K562 (cell line): ENCODE results near the gene NFS1. TPM values are rescaled to one million over a fixed set of nuclear protein-coding genes. Genes with fewer than 3 reads are reported as not detected.

ENCODE experiments used
- ASH1L ChIP-seq: fragments of 450-650 bp; IDR thresholded peaks from 2 replicates; pipeline ENCODE4 v1.6.1; 2018; ENCODE audit warnings: borderline replicate concordance, mild to moderate bottlenecking, low read depth; ENCODE audit not compliant: partially characterized antibody
- ETS1 ChIP-seq: conservative IDR thresholded peaks from 2 replicates; pipeline ENCODE4 v1.6.1; 2011; ENCODE audit warnings: low read depth, mild to moderate bottlenecking, low read length; ENCODE audit not compliant: control insufficient read depth
- FIP1L1 ChIP-seq: fragments of 200-400 bp; formaldehyde crosslinking; IDR thresholded peaks from 2 replicates; pipeline ENCODE4 v1.6.1; 2018; ENCODE audit warnings: mild to moderate bottlenecking, low read depth, low read length; ENCODE audit not compliant: poor library complexity, severe bottlenecking
- NEUROD1 ChIP-seq: fragments of 150-350 bp; IDR thresholded peaks from 2 replicates; pipeline ENCODE4 v1.6.1; 2014; ENCODE audit warnings: borderline replicate concordance, low read length, low read depth; ENCODE audit not compliant: partially characterized antibody
- NR4A1 ChIP-seq, 2 experiments: fragments of 250-450 bp in 1 of 2; fragments of 450-650 bp in 1 of 2; sonication (Bioruptor Pico) in 1 of 2; IDR thresholded peaks; 2 replicates each; pipeline versions ENCODE4 v1.4.0 to v1.6.1; 2016 to 2020; ENCODE audit warnings: mild to moderate bottlenecking in 2 of 2, missing compliant biosample characterization in 1 of 2, missing genetic modification characterization in 1 of 2, moderate library complexity in 1 of 2
- PTTG1 ChIP-seq: fragments of 450-650 bp; IDR thresholded peaks from 2 replicates; pipeline ENCODE4 v1.6.1; 2016; ENCODE audit warnings: low read depth, mild to moderate bottlenecking, missing genetic modification characterization, missing compliant biosample characterization
- SETDB1 ChIP-seq: IDR thresholded peaks from one replicate; pipeline ENCODE4 v1.6.1; 2012; ENCODE audit warnings: low read length, control low read depth, inconsistent platforms
- SIN3A ChIP-seq, 2 experiments: fragments of 150-350 bp in 1 of 2; IDR thresholded peaks; 2 replicates each; pipeline ENCODE4 v1.6.1; 2011 to 2016; ENCODE audit warnings: borderline replicate concordance in 2 of 2, low read depth in 2 of 2, low read length in 2 of 2, mild to moderate bottlenecking in 2 of 2, moderate library complexity in 2 of 2; ENCODE audit not compliant: control insufficient read depth in 1 of 2
- SMAD1 ChIP-seq: fragments of 150-350 bp; IDR thresholded peaks from 2 replicates; pipeline ENCODE4 v1.6.1; 2014; ENCODE audit warnings: low read length, low read depth; ENCODE audit not compliant: partially characterized antibody
- ZBTB34 ChIP-seq: fragments of 250-450 bp; sonication (Bioruptor Pico); IDR thresholded peaks from 2 replicates; pipeline ENCODE4 v1.8.0; 2021; ENCODE audit warnings: mild to moderate bottlenecking, moderate library complexity
- ZFX ChIP-seq: sonication (generic); formaldehyde crosslinking; IDR thresholded peaks from 2 replicates; pipeline ENCODE4 v1.8.0; 2022; ENCODE audit warnings: mild to moderate bottlenecking, missing genetic modification reagents, moderate library complexity
- ZMIZ1 ChIP-seq, 2 experiments: fragments of 150-350 bp in 1 of 2; IDR thresholded peaks; 2 replicates each; pipeline ENCODE4 v1.6.1; 2012 to 2016; ENCODE audit warnings: low read depth in 2 of 2, low read length in 2 of 2, mild to moderate bottlenecking in 1 of 2, moderate library complexity in 1 of 2
- ZNF143 ChIP-seq: sonication (generic); formaldehyde crosslinking; IDR thresholded peaks from 2 replicates; pipeline ENCODE4 v1.9.0; 2022; ENCODE audit warnings: mild to moderate bottlenecking, missing genetic modification reagents
- ZNF184 ChIP-seq: sonication (generic); formaldehyde crosslinking; IDR thresholded peaks from 2 replicates; pipeline ENCODE4 v1.5.0; 2020; ENCODE audit warnings: missing genetic modification reagents
- ZNF212 ChIP-seq: fragments of 450-650 bp; formaldehyde crosslinking; IDR thresholded peaks from 2 replicates; pipeline ENCODE4 v1.4.0; 2020; ENCODE audit warnings: mild to moderate bottlenecking
- polyA plus RNA-seq, 8 experiments: library from polyadenylated mRNA; depleted of rRNA in 4 of 8; stranded (reverse) in 5 of 8; unstranded in 3 of 8; fragments of >200 nt; fragmentation: Nextera tagmentation in 2 of 8; fragmentation: Illumina TruSeq in 1 of 8; extraction: Ambion mirVana in 2 of 8; extraction: Trizol in 1 of 8; gene quantifications; 2 replicates each; pipeline versions ENCODE4 v1.2.1 to v1.2.3, GENCODE V29; 2011 to 2014; ENCODE audit warnings: inconsistent platforms in 1 of 8, missing spikeins in 1 of 8
- total RNA-seq, 7 experiments: library from RNA; depleted of rRNA in 6 of 7; stranded (reverse); fragments of >200 nt in 6 of 7; fragmentation: Illumina TruSeq in 2 of 7; extraction: Trizol in 2 of 7; gene quantifications; 2 replicates each; pipeline versions ENCODE4 v1.2.1 to v1.2.3, GENCODE V29; 2011 to 2021; ENCODE audit warnings: low replicate concordance in 1 of 7
- TF ChIP-seq, protein P1 (sequence below): fragments of 250-450 bp; sonication (Bioruptor Pico); IDR thresholded peaks from 2 replicates; pipeline ENCODE4 v1.8.0; 2021; ENCODE audit warnings: moderate library complexity, mild to moderate bottlenecking, inconsistent platforms
- TF ChIP-seq, protein P2 (sequence below): fragments of 250-450 bp; sonication (Bioruptor Pico); IDR thresholded peaks from 2 replicates; pipeline ENCODE4 v1.5.0; 2021
- TF ChIP-seq, protein P3 (sequence below): fragments of 250-450 bp; sonication (Bioruptor Pico); IDR thresholded peaks from 2 replicates; pipeline ENCODE4 v1.4.0; 2020

Gene NFS1
- total and polyA plus RNA-seq, 9 of the 15 experiments (the other 6 are each of a cell fraction or from before 2014, with no cell fraction given), result 11.5 to 84.8 (median 47.1) TPM

GRCh38 chr20:35664466-35665206 lies 34.5 kb downstream of the NFS1 start, which contains the start of the genes CPNE1 and RBM12 (continued):
- TF ChIP-seq PTTG1 (tag), result no peak
- TF ChIP-seq, protein P1, sequence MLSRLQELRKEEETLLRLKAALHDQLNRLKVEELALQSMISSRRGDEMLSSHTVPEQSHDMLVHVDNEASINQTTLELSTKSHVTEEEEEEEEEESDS (CRISPR knock-in tag), result no peak
- no peak for TF ChIP-seq ZNF212 (CRISPR knock-in tag)
- TF ChIP-seq ZMIZ1 (IDR thresholded peaks at IDR 0.05; ENCODE audit: low read depth in 2 of 2, low read length in 2 of 2), result no peak
- TF ChIP-seq ETS1, result no peak
- TF ChIP-seq ZBTB34 (CRISPR knock-in tag), result no peak
- TF ChIP-seq ZFX (CRISPR knock-in tag), result peak; percentile 100
- TF ChIP-seq, protein P2, sequence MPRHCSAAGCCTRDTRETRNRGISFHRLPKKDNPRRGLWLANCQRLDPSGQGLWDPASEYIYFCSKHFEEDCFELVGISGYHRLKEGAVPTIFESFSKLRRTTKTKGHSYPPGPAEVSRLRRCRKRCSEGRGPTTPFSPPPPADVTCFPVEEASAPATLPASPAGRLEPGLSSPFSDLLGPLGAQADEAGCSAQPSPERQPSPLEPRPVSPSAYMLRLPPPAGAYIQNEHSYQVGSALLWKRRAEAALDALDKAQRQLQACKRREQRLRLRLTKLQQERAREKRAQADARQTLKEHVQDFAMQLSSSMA (CRISPR knock-in tag), result no peak
- no peak for TF ChIP-seq FIP1L1
- peak; percentile 41 for TF ChIP-seq ASH1L
- TF ChIP-seq NR4A1 (CRISPR knock-in tag; IDR thresholded peaks at IDR 0.05), result 0 out of 2 replicates have a peak, but pooled peaks have one; percentile 54
- TF ChIP-seq NR4A1 (tag; IDR thresholded peaks at IDR 0.05), result no peak; the same call in 1 of the 2 replicates
- peak; percentile 64 for TF ChIP-seq SMAD1
- TF ChIP-seq ZNF184, result no peak
- TF ChIP-seq, protein P3, sequence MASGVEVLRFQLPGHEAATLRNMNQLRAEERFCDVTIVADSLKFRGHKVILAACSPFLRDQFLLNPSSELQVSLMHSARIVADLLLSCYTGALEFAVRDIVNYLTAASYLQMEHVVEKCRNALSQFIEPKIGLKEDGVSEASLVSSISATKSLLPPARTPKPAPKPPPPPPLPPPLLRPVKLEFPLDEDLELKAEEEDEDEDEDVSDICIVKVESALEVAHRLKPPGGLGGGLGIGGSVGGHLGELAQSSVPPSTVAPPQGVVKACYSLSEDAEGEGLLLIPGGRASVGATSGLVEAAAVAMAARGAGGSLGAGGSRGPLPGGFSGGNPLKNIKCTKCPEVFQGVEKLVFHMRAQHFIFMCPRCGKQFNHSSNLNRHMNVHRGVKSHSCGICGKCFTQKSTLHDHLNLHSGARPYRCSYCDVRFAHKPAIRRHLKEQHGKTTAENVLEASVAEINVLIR (CRISPR knock-in tag), result peak; percentile 80
- TF ChIP-seq NEUROD1, result no peak
- no peak for TF ChIP-seq ZNF143 (CRISPR knock-in tag)
- peak; percentile 7 to 17; a peak in 1 of 4 replicates for TF ChIP-seq SIN3A (IDR thresholded peaks at IDR 0.05; ENCODE audit: borderline replicate concordance in 2 of 2, control insufficient read depth in 1 of 2, low read depth in 2 of 2, low read length in 2 of 2)
- peak; percentile 23 for TF ChIP-seq SETDB1
